Activated gamma-delta T cell treated with Interleukin-2 at 50 U/mL for 16 hours (primary cell): ENCODE results near the gene CABP7.

Source experiments
- DNase-seq: peaks from one replicate; pipeline ENCODE4 v3.0.0-alpha.2; 2020

CABP7 gene

DNA sequence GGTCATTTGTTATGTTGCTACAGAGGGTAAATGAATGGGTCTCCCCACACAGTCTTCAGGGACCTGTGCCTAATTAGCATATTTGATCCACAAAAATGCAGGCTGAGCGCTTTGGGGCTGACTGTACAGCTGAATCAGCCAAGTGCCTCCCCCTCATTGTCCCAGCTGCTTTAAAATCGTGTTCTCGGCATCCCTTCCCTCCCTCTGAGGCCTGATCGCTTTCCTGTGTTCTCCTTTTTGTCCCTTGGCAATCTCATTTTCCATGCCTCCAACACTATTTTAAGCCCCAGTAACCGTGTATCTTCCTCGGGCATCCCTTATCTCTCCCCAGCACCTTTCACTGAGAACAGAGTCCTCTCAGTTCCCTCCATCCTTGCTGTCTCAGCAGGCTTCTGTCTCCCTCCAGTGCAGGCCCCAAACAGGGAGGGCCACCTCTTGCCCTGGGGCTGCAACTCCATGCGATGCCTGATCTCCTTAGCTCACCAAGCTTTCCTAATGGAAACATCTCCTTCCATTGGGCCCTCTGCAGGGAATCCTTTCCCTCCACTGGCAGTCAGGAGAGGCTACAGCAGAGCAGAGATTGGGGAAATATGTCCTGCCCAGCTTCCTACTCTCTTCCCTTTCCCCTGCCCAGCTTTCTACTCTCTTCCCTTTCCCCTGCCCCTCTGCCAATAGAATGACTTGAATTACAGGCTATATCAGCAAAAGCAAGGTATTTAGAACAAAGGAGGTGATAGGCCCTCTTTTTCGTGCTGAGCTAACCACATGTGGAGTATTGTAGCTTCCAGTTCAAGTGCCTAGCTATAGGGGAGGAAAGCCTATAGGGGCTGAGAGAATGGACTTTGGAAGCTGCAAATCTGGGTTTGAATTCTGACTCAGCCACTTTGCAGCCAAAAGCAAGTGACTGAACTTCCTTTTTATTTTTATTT lies 61.2 kb downstream of the CABP7 start:
- DNase-seq = no peak
